VCaP (cell line): ENCODE measurements around the gene METTL13.

Experiments
- H3K27ac ChIP-seq: fragments of 450-650 bp; 2 replicates; pipeline ENCODE4 v1.5.1; 2017
- CTCF ChIP-seq: fragments of 450-650 bp; conservative IDR thresholded peaks from 2 replicates; pipeline ENCODE4 v1.5.1; 2017; ENCODE audit warnings: mild to moderate bottlenecking, moderate library complexity

The METTL13 gene

GRCh38 chr1:171741872-171742576, 39.4 kb upstream of the METTL13 start, which contains the start of gene VAMP4:
Gene VAMP4, minus strand, starts transcription at chr1:171742065. Its CDS starts 3,651 bp downstream, at chr1:171738414.
- peak within 1 kb of the TSS; percentile 94 for H3K27ac ChIP-seq
- no peak for TF ChIP-seq CTCF

DNA sequence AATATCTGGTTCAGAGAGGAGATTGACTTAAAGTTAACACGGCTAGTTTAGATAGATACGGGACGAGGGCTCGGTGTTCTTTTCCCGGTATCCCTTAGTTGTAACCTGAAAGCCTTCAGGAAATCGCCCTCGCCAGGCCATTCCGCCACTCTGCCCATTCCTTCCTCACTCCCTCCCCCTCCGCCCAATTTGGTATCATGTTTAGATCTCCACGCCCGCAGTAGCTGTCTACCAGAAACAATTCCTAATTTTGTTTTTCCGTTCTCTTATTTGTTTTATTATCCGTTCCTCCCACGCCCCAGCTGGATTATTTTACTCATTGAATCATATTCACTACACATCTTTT, 38.9 kb upstream of the METTL13 start:
- peak overlapping the region; percentile 94 for H3K27ac ChIP-seq
- no peak for TF ChIP-seq CTCF

DNA sequence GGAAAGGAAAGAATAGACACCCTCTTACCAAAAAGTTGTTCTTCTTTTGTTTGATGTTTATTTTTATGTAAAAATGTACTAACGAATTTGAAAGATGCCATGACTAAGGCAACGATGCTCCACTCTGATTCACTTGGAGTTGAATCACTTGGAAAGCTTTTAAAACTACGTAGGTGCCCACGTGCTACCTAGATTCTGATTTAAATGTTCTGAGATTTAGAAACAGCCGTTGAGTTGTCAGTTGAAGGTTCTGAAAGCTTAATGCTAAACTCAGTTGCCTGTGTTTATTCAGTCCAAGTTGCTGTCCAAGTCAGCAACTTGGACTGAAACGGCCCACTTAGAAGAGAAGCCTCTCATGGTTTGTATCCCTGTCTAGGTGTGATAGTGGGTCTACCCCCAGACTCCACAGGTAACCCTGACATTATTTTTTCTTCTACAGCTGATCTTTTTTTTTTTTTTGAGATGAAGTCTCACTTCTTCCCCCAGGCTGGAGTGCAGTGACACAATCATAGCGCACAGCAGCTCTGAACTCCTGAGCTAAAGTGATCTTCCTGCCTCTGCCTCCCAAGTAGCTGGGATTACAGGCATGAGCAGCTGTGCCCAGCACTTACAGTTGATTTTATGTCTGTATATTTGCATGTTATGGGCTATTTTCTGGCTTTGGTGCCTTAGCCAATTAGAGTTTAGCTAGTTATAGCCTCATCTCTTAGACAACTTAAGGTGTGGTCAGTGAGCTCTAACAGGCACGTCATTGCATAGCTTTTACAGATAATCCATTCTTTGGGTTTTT, 38.2 kb upstream of the METTL13 start:
- H3K27ac ChIP-seq, result peak overlapping the region; percentile 94
- no peak for TF ChIP-seq CTCF

GRCh38 chr1:171744986-171745385, 36.5 kb upstream of the METTL13 start:
- no peak for TF ChIP-seq CTCF
- no peak overlapping the region for H3K27ac ChIP-seq

GRCh38 chr1:171748651-171749050, 32.8 kb upstream of the METTL13 start:
- TF ChIP-seq CTCF, result no peak
- H3K27ac ChIP-seq, result no peak overlapping the region

DNA sequence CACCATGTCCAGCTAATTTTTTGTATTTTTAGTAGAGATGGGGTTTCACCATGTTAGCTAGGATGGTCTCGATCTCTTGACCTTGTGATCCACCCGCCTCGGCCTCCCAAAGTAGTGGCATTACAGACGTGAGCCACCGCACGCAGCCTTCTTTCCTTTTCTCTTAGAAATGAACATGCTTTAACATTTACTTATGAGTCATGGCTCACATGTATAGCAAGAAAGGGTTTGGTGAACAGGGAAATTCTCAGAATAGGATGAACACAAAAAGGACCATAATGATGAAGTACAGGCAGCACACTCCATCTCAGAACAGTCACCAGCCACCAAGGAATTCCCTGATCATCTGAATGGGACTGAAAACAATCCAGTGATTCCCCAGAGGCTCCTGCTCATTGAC, 30.2 kb upstream of the METTL13 start:
- TF ChIP-seq CTCF, result no peak

GRCh38 chr1:171753182-171753581, 28.3 kb upstream of the METTL13 start:
- TF ChIP-seq CTCF, result no peak
- H3K27ac ChIP-seq, result no peak overlapping the region

More for the DNA sequence above, 30.2 kb upstream of the METTL13 start:
- no peak overlapping the region for H3K27ac ChIP-seq
